HG03175 (cell line): ENCODE data around the gene DUSP2.
"Not testable (repeated sequence)": the region's sequence is repeated elsewhere in the genome, so short reads cannot be mapped to it uniquely, and the experiment has no call there.

ENCODE experiments used
- ATAC-seq: cut with Tn5 transposase; IDR thresholded peaks from one replicate; pipeline ENCODE4 v1.9.1; 2021; ENCODE audit warnings: mild to moderate bottlenecking, moderate library complexity; ENCODE audit not compliant: unreplicated experiment

DUSP2 gene

DNA sequence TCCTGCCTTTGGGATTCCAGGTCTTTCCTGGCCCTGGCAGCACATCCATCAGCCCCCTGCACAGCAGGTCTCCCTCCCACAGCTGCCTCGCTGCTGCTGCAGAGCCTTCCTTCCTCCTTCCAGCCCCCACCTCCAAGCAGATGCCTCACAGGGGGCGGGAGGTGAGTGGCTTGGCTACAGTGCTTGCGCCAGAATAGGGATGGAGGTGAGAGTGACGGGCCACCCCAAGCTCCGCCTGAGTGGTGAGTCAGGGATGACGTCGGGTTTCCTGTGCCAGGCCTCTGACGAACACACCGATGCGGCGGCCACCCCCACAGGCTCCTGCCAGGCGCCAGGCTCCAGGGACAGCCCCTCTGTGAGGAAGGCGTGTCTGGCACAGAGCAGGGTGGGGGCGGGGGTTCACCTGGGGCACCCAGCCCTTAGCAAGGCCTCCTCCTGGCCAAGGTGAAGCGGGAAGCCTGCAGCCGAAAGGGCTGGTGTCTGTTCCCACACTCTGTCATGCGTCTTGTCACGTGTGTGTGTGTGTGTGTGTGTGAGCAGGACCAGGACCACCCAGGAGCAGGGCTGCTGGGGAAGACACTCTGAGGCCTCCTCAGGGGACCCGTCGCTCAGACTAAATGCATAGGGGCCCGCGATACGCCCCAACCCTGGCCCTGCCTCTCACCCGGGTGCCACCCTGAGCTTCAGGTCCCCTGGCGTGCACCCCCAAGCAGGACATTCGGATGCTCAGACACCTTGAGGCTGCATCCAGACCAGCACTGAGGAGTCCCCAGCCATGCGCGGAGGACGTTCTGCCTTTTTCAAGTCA lies 3.4 kb upstream of the DUSP2 start:
- ATAC-seq, result peak; percentile 48

DNA sequence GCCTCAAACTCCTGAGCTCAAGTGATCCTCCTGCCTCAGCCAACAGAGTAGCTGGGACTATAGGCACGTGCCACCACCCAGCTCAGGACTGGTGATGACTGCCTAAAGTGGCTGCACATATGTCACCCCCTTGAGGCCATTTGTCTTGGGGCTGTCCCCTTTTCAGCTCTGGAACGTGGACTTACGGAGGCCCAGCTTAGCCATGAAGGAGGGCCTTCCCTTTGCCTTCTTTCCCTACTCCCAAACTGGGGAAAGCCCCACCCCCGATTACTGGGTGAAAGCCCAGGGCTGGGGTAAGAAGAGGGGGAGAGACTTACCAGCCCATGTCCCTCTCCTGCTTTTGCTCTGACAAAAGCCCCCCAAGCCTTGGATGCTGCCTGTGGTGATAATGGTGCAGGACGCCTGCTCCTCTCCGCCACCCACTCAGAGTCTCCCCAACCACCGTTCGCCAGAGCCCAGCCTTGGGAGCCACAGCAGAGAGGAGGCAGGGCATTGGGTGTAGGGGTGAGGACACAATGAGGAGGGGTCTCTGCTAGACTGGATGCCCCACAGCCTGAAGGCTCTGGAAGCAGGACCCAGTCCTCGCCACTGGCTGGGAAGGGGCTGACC lies 2.5 kb upstream of the DUSP2 start:
- ATAC-seq, result no peak

DNA sequence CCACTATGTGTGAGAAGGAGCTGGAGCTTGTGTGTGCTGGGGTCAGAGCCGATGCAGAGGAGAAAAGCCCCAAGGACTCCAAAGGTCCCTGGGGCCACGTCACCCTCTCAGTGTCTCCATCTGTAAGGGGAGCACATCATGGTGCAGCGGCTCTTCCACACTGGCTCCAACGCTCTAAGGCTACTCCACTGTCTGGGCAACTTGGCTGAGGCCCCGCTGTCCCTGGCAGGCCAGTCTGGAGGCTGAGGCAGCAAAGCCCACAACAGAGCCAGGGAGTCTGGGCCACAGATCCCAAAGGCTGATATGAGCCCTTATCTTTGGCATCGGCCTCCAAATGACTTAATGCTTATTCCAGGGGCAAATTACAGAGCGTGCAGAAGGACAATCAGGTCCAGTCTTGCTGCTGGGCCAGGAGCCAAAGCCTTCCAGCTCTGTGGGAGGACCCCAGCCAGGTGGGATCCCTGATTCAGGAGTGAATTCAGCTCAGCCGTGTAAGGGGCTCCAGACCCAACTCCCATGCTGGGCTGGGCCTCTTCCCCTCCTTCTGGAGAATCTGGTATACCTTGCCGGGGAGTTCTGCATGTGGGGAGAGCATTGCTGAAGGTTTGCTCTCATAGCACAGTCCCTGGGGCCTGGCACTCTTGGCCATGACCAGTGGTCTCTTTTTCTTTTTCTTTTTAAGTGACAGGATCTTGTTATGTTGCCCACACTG lies 1.8 kb upstream of the DUSP2 start:
- no peak for ATAC-seq

DNA sequence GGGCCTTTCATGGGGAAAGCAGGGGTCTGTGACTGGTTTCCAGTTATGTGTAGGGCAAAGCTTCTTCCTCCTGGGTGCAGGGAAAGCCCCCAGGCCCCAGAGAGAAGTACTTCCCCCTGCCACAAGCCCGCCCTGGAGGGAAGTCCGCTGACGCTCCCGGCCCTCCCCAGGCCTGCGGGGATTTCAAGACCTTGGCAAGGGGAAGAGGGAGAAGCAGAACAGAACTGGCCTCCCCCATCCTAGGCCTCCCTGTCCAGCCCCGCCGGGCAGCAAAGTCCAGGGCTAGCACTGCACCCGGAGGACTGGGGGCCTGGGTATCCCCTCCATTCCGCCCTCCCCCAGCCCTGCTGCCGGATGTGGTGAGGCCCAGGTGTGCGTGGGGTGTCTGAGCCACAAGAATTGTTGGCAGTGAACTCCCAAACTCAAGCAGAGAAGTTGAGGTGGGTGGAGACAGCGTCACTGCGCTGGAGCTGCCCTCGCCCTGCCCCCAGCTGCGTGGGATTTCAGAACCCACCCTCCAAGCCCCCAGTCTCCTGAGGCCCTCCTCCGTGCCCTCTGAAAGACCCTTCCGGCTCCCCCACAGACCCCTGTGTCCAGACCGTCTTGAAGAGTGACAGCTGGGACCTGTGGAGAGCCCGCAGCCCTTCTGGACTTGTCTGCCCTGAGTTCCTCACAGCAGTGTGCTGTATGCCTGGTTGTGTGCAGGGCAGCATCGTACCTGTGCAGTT lies 1.1 kb upstream of the DUSP2 start:
- peak; percentile 31 for ATAC-seq

GRCh38 chr2:96145848-96146152 lies 560 bp upstream of the DUSP2 start:
- no peak for ATAC-seq

- no peak for ATAC-seq
Measured at GRCh38 chr2:96144481-96145035, 682 bp downstream of the DUSP2 start.

GRCh38 chr2:96143848-96144480 lies 1.3 kb downstream of the DUSP2 start:
- ATAC-seq, result no peak

GRCh38 chr2:96143231-96143847 lies 1.9 kb downstream of the DUSP2 start:
- ATAC-seq, result no peak

DNA sequence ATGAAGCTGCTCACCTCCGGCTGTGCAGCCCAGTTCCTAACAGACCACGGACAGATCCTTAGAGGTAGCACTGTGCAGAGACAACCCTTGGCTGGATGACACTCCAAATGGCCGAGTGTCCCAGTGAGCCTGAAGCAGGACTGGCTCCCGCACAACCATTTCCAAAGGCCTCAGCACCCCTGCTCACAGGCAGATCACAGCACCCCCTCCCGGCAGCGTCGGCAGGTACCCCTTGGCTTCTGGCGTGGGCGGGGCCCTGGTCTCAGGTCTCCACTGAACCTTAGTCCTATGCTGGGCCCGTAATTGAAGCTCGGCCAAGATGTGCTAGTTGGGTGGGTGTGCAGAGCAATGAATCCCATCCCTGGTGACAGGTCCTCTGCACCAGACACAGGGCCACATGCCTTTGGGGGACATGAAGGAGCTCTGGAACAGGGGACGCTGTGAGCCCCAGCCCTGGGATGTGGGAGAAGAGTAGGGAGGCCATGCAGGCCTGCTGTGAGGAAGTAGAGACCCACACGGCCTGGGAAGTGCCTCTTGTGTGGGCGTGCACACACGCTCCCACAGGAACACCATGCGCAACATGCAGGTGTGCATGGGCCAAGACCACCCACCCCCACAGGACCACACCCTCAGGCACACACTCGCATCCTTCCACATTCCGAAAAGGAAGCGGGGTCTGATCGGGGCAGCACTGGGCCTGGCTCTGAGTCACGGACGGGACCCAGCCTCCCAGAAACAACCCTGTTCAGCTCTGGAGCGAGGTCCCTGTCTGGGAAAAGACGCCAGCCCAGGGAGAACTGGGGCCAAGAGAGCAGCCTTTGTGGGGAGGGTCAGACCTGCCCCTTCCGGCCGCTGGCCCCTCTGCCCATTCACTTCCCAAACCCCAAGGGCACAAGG lies 2.8 kb downstream of the DUSP2 start:
- ATAC-seq, result no peak

- ATAC-seq, result not testable (repeated sequence)
Measured at GRCh38 chr2:96141624-96141967, 3.6 kb downstream of the DUSP2 start.

DNA sequence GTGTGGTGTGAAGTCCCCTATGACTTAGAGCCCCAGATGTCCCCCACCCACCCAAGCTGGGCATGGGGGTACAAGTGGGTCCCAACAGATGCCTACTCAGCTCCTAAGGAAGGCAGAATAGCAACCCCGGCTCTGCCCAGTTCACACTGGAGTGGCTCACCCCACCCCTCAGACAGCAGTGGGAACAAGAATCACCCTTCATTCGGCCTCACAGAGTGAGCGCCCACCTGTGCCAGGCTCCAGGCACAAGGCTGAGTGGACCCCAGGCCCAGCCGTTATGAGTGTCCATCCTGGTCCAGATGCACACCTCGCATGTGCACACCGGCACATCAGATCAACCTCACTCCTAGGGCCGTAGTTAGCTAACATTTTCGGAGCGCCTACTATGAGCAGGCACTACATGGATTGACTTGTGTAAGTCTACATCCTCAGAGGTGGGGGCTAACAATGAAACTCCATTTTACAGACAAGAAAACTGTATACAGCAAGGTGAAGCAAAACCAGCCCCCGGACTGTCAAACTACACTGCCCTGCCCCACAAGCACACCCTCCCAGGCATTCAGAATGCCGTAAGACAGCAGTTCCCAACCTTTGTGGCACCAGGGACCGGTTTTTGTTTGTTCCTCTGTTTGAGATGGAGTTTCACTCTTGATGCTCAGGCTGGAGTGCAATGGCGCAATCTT lies 4.2 kb downstream of the DUSP2 start:
- ATAC-seq, result no peak

GRCh38 chr2:96139181-96139758 lies 6.0 kb downstream of the DUSP2 start:
- no peak for ATAC-seq

DNA sequence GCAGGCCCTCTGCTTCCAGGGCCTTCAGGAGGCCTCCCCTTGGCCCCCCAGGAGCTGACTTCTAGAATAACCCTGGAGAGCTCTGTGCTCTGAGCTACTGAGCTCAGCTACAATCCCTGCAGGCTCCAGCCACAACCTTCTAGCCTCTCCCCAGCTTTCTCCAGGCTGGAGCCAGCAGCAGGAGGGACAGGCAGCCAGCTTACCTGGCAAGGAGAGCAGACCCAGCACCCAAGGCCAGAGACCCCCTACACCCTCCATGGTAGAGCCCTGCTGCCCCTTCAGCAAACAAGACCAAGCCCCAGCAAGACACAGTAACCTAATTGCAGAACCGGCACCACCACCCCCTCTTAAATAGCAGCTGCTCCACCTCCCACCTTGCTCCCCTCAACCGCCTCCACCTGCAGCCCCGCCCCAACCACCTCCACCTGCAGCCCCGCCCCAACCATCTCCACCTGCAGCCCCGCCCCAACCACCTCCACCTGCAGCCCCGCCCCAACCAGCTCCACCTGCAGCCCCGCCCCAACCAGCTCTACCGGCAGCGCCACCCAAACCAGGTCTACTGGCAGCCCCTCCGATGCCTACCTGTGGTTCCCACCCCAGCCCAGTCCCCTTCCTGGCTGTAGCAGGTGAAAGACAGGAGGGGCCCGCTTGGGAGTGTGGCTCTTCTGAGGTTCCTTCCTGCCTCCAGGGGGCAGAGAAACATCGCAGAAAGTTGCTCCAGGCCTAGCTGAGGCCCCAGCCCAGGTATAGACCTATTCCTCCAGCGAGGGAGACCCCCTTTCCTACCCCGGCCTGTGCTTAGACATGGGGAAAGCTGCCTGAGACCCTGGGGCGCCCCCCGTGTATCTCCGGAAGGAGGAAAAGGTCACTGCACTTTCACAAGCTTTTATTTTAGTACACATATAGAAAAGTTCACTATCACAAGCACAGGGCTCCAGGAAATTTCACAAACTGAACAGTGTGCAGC lies 6.8 kb downstream of the DUSP2 start, which contains the start of gene ASTL:
ASTL (minus strand) TSS at position 324 of the 967 bp plus-strand sequence; CDS start at position 258, 66 bp downstream.
- ATAC-seq, result no peak

DNA sequence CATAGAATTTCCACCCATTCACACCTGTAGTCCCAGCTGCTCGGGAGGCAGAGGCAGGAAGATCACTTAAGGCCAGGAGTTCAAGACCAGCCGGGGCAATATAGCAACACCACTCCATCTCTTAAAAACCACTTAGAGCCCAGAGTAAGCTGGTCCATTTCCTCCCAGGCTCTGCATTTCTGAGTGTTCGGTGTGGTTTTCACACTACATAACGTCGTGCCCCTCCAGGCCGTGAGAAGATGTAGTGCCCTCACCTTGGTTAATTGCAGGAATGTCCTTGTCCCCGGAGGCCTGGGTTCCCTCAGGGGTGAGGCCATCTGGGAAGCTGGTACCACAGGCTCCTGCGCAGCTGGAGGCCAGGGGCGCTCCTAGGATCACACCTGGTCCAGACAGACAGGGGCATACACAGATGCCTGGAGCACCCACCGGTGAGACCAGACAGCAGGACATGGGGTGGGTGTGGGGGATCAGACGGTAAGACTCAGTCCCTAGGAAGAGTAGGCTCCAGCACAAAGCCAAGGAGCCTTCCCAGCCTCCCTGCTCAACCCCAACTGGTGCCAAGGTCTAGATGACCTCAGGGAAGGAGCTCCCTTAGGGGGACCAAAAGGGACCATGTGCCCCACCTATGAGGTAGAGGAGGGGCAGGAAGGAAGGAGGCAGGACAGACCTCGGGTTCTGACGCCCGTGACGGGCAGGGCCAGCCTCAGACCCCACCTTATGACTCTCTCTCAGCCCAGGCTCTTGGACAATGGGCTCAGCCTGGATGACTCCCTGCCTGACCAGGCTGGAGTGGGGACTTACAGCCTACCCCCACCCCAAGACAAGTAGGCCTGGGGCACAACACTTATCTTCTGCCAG lies 7.7 kb downstream of the DUSP2 start:
- ATAC-seq, result no peak

DNA sequence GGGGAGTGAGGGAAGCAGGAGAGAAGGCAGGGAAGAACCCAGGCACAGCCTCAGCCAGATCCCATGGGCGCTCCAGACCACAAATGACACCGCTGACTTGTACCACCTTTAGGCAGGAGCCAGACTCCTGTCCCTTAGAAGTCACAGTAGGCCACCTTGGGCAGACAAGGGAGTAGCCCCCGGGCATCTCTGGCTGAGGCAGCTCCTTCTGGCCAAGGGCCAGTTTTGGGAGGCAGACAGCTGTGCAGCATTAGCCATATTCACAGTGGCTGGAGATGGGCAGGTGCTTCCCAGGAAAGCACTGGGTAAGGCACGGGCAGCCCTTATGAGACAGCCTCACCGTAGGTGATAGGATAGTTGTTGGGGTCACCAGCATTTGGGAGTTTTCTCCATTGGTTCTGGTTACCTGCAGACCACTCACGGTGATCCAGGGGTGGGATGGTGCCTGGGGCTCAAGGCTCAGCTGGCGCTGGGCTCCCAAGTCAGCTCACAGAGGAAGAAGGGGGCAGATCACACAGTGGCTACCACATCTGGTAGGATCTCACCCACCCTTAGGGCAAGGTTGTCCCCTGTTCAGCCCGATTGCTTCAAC lies 9.0 kb downstream of the DUSP2 start:
- ATAC-seq, result no peak

GRCh38 chr2:96135621-96136020 lies 9.6 kb downstream of the DUSP2 start:
- ATAC-seq, result no peak
